Measurements from ENCODE around the gene KYNU.

GRCh38 chr2:142940606-142941223 lies 63.3 kb downstream of the KYNU start:
- TF ChIP-seq CTCF (conservative IDR thresholded peaks at IDR 0.05) (no peak), EZH2 (IDR thresholded peaks at IDR 0.05; ENCODE audit: low read depth) (no peak)

Measured in PC-9 (cell line).